ENCODE results near the gene LRMDA.

DNA sequence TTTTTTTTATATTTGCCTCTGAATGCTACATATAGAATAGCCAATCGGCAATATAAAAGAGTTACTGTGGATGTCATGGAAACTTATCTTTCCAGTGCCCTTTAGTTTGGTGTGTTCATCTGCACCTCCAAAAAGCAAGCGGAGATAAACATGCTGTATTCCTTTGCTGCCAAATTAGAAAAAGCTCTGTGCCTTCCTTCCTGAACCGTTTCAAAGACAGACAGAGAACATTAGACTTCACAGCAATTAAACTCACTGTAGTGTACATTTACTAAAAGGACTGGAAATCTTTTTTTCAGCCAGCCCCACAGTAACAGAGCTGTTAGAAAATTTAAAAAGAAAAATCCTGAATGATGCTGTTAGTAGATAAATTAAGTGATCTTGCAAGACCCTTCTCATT lies 707.5 kb downstream of the LRMDA start:
- TF ChIP-seq CTCF (IDR thresholded peaks at IDR 0.05) = no peak
- TF ChIP-seq POLR2A (IDR thresholded peaks at IDR 0.05) = no peak
